HG03378 (cell line): ENCODE results near the gene TLE3.
"Not testable (repeated sequence)": the region's sequence is repeated elsewhere in the genome, so short reads cannot be mapped to it uniquely, and the experiment has no call there.

Source experiments
- ATAC-seq: cut with Tn5 transposase; IDR thresholded peaks from one replicate; pipeline ENCODE4 v1.9.1; 2021; ENCODE audit warnings: mild to moderate bottlenecking, moderate library complexity; ENCODE audit not compliant: unreplicated experiment

Gene TLE3

GRCh38 chr15:70126362-70126761, 28.6 kb upstream of the TLE3 start:
- ATAC-seq: no peak

- ATAC-seq: no peak
Observed at GRCh38 chr15:70125605-70126004, 27.9 kb upstream of the TLE3 start.

GRCh38 chr15:70121624-70122302, 24.0 kb upstream of the TLE3 start:
- ATAC-seq: no peak

- ATAC-seq: no peak
Observed at GRCh38 chr15:70120958-70121623, 23.4 kb upstream of the TLE3 start.

GRCh38 chr15:70119911-70120508, 22.3 kb upstream of the TLE3 start:
- no peak for ATAC-seq

- no peak for ATAC-seq
Observed at GRCh38 chr15:70118599-70118998, 20.9 kb upstream of the TLE3 start.

GRCh38 chr15:70116317-70116716, 18.6 kb upstream of the TLE3 start:
- ATAC-seq: no peak

- no peak for ATAC-seq
Observed at GRCh38 chr15:70114221-70114620, 16.5 kb upstream of the TLE3 start.

GRCh38 chr15:70113304-70113700, 15.6 kb upstream of the TLE3 start:
- ATAC-seq: no peak

- not testable (repeated sequence) for ATAC-seq
Observed at GRCh38 chr15:70112572-70113303, 15.0 kb upstream of the TLE3 start.

- no peak for ATAC-seq
Observed at GRCh38 chr15:70112074-70112395, 14.3 kb upstream of the TLE3 start.

- no peak for ATAC-seq
Observed at GRCh38 chr15:70111203-70112073, 13.7 kb upstream of the TLE3 start.

GRCh38 chr15:70109978-70110377, 12.3 kb upstream of the TLE3 start:
- ATAC-seq: no peak

GRCh38 chr15:70109531-70109930, 11.8 kb upstream of the TLE3 start:
- no peak for ATAC-seq

- ATAC-seq: no peak
Observed at GRCh38 chr15:70103880-70104626, 6.3 kb upstream of the TLE3 start.

GRCh38 chr15:70102827-70103226, 5.1 kb upstream of the TLE3 start:
- no peak for ATAC-seq

- ATAC-seq: no peak
Observed at GRCh38 chr15:70101459-70102113, 3.9 kb upstream of the TLE3 start.

- ATAC-seq: no peak
Observed at GRCh38 chr15:70100474-70101341, 3.0 kb upstream of the TLE3 start.
